CD4-positive, alpha-beta T cell treated with Interleukin-4 for 1 hour (primary cell): Measurements from ENCODE around the gene RAD51B.

Source experiments
- DNase-seq, 2 donors: peaks; one replicate each; pipeline ENCODE4 v3.0.0-alpha.2; 2020 to 2022

Gene RAD51B

DNA sequence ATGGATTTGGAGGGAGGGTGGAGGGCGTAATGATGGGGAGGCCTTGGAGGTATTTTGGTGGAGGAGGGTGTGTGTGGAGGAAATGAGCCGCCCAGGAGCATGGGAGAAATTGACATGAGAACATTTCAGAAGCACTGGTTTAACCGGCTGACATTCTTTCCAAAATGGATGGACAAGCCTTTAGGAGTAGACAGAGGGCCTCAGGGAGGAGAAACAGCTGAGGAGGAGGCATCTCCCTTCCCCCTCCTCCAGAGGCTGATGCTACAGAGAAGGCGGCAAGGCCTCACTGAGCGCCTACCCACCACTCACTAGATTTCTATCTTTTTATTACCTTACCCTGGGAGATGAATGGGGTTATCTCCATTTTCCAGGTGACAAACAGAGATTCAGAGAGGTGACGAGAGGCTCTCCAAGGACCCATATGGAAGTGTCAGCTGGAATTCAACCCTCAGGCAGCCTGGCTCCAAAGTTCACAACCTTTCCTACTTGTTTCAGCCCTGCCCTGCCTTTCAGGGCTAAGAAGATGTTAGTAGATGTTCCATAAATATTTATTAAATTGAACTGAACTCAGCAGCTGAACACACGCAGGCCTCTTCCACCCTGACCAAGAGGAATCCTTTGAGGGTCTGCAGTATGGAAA is 683.7 kb downstream of the RAD51B start:
- no peak for DNase-seq

DNA sequence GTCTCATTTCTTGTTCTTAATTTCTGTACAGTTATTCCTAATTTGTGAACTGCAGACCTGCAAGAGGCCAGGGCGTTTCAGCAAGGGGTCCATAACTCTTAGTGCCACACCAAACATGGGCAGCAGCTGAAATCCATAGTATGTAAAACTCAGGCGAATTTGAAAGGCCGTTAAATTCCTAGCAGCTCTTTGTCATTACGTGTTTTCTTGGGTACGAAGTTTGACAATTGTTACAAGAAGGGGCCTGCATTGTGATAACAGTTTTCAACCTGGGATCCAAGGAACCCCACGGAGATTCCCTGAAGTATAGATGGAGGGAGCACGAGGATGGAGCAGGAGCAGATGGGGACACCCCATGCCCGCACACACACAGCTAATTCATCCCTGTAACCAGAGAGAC is 685.3 kb downstream of the RAD51B start:
- DNase-seq: no peak

DNA sequence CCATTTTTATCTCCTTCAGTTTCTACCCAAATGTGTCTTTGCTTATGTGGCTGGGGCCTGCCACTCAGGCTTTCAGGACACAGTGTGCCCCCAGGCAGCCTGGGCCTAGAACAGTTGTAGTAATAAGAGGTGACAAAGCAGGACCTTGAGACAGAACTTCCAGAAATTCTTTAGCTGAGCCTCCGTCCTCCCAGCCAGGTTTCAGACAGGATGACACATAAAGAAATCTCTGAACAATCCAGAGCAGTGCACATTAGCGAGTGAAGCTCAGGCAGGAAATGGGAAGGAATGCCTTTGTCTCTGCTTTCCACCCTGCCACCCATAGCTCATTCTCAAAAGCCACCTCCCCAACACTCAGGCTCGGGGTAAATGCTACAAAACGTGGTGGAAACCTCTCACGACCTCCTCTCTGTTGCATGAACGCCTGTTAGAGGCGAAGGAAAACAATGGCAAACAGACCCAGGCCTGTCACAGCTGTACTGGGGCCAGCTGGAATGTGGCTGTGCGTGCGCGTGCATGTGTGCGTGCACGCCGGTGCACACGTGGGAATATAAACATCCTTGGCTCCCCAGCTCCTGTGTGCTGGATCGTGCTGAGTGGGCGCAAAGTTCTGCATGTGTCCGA is 686.6 kb downstream of the RAD51B start:
- no peak for DNase-seq

DNA sequence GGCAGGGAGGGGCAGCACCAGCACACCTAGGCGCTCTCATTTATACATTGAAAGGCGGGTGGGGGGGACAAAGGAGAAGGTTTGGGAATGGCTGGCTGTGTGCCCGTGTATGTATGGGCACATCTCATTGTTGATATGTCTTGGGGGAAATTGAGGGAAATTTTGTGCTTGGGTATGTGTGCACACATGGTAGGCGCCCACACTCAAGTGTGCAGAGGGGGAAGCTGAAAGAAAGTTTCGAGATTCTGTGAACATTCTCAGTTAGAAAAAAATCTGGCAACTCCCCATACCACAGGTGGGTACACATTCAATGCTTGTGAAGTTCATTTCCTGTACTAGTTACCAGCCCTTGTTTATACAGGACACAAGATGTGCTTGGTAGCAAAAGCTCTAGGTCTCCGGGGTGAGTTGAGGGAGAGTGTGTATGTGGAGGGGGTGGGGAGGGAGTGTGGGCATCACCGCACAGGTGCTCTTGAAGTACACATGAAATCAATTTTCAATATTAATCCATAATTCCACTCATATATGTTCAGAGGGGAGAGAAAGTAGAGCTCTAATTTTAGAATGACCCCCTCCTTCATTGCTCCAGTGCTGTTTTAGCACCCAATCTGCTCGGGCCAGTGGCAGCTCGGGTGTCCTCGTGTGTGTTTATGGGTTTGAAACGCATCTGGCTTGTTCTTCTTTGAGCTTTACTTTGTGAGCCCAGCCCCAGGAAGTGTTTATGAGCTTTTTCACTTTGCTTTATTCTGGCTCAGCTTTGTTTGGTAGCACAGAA is 687.3 kb downstream of the RAD51B start:
- DNase-seq: peak; percentile 36 to 62

DNA sequence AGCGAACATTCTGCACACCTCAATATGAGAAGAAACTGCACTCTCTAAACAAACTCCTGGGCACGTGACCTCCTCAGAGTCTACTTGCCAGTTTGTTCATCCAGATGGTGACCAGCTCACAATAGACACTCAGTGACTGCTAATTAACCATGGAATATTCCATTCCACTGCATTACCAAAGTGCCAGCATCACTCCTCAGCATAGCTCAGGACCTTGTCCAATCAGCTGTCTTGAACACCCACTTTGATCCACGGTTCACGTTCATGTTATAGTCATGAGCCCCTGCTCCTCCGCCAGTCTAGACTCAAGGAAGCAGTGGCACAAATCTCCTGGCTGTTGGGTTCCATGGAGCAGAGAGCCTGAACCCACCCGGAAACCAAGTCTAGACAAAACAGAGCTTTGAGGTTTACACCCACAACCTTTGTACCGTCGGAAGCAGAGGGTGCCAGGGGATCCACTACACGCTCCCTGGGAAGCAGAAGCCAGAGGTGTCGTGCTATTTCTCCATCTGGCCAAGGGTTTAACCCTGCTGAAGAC is 688.0 kb downstream of the RAD51B start:
- peak; percentile 66 to 73 for DNase-seq

DNA sequence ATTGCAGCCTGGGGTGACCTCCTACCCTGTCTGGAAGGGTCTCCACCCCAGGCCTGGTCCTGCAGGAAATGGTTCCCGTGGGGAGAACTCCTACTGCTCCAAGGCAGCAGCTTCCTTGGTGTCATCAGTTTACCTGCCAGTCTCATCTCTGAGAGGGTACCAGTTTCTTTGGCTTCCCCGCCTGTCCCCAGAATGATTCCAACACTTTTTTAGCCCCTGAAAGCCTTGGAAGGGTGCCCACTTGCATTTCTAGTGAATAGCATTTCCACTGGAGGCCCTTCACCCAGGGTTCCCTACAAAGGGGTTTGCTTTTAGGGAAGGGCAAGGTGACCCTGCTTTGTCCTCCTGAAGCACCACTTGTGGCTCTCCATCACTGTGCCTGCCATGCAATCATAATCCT is 689.0 kb downstream of the RAD51B start:
- DNase-seq: no peak

DNA sequence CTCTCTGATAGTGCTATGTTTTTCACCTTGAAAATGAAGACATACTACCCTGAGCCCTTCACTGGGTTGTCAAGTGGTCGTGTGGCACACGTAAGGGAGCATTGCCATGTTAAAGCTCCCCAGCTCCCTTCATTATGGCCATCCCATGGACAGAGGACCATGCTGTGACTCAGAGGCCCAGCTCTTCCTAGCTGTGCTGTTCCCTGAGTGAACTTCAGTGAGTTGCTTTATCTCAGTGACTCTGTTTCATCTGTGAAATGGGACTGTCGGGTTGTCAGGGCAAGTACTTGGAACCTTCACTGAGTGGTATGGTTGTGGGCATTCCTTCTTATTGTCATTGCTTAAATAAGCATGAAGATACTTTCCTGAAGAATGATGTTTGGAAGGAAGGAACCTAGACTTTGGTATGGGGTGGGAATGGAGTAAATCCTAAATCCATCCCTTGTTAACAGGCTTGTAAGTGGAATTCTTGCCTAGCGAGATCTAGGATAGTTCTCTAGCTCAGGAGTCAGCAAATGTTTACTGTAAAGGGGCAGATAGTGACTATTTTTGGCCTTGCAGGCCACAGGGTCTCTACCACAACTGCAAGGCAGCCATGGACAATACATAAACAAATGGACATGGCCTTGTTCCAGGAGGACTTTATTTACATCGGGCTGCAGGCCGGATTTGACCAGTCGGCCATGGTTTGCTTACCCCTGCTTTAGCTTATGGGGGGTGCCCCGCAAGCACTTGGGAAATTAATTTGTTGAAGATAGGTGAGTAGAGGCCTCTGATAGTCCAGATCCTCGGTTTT is 689.8 kb downstream of the RAD51B start:
- no peak for DNase-seq

DNA sequence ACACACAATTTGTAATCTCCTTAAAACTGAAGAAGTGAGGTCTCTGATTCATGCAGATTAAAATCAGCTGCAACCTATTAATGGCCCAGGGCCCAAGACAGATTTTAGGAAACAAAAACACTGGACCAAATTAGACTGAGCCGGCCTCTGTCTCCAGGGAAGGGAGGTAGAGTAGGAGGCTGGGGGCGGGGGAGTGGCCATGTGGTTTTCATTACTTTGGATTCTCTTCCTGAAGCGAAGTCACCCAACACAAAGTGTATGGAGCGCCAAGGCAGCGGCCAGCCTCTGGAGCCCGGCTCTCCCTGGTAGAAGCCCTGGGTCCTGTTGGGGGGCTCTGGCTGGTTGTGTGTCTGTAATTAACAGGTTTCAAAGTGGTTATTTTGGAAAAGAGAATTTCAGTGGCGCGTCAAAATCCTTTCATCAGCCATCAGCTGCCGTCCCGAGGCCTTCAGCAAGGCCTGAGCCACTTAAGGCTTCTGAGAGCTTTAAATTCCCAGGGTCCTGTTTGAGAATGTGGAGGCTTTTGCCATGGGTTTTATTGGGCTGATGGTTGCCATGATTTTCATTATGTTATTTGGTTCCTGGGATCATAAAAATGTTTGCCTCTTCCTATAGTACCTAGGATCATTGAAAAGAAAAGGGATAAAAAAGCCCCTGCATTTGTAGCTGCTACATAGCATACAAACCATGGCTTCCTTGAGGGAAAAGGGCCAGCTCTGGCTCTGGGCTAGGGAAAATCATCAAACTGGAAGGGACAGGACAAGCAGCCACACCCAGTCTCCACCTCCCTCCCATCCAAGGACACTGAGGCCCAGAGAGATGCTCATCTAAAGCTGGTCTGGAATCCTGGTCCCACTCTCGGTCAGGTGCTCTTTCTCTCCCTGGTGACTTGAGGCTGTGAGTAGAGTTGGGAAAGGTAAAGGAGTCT is 690.9 kb downstream of the RAD51B start:
- DNase-seq: no peak

DNA sequence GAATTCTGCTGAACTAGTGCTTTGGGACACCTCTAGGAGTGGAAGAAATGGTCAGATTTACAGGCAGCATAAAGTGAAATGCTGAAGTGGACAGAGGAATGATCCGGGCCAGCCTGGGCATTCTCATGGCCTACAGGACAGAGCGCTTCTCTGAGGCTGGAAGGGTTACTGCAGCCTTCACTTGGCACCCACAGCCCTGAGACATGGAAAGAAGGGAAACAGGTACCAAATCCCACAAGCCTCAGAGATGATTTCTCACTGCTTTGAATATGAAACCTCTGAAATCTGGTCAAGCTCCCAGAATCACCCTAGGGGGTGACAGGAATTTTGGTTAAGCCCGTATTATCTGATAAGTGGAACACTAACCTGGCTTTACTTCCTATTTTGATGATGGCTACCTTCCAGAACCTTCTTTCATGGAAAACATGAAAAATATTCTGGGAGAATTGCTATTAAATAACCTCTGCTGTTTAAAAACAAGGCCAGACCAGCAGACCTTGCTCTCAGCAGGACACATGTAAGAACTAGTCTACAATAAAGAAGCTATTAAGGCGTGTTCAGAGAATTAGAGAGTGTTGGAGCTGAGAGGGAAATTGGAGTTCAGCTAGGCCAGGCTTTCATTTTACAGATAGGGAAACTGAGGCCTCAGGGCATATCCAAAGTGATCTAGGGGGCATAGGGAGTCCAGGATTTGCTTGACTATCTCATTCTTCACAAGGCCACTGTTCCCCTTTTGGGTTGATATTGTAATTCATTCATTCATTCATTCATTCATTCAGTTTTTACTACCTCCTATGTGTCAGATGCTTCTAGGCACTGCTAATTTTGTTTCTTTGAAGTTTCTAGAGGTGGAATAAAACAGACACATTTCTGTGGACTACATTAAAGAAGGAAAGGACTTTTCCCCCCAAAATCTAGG is 691.8 kb downstream of the RAD51B start:
- DNase-seq: no peak

DNA sequence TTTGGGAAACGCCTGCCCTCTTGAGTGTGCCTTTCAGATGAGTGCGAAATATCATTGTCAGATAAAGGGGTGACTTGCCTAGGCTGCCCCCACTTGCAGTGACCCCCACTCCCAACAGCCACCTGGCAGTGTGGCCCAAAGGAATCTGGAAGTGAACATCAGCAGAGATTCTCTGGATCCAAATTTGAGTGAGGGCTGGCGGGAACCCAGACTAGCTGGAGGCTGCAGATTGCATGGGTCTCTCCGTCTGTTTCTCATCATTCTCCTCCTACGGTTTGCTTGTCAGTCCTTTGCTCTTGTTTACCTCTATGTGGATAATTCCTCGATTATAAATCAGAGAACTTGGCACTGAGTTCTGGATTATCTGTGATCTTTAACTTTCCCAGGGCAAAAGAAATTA is 692.5 kb downstream of the RAD51B start:
- DNase-seq: no peak

DNA sequence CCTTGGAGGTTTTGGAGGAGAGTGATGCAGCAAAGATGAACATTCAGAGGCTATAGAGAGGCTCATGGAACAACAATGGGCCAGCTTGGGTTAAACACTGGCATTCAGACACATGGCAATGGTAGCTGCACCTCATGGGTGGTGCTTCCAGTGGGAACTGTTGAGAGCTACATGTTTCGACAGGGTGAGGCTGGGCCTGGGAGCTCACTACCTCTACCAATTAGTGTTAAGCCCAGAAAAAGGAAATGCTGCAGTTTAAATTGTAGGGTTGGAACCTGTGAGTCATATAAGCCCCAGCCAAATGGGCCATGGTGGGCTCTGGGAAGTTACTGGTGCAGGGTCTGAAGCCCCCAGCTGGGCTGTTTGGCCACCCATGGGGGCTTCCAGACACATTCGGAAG is 693.6 kb downstream of the RAD51B start:
- no peak for DNase-seq

DNA sequence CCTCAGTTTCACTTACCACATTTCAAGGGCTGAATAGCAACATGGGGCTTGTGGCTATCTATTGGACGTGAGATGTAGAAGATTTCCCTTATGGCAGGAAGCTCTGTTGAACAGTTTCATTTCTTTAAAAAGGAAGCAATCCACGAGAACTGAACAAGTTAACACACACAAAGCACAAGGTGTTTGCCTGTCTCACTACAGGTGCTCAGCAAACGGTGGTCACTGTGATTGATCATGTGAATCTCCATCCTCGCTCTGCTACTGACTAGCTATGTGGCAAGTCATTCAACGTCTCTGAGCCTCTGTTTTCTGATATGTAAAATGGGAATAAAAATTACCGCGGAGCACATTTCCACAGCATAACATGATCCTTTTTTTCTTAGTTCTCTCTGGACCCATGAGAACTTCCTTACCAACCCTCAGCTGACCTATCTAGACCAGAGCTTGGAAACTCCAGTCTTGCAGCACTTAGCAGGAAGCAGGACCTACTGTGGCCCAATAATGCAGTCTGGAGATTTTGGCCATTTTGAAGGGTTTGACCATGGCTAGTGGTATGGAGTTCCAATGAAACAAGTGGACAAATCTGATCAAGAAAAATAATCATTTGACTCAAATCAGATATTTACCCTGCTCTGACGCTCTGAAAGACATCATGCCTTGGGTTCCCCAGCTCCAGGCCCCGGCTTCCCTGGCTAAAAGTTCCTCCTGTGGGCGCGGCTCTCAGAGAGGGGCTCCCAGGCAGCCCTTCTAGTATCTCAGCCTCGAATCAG is 694.4 kb downstream of the RAD51B start:
- peak in 1 of 2 donors; percentile 41 for DNase-seq

DNA sequence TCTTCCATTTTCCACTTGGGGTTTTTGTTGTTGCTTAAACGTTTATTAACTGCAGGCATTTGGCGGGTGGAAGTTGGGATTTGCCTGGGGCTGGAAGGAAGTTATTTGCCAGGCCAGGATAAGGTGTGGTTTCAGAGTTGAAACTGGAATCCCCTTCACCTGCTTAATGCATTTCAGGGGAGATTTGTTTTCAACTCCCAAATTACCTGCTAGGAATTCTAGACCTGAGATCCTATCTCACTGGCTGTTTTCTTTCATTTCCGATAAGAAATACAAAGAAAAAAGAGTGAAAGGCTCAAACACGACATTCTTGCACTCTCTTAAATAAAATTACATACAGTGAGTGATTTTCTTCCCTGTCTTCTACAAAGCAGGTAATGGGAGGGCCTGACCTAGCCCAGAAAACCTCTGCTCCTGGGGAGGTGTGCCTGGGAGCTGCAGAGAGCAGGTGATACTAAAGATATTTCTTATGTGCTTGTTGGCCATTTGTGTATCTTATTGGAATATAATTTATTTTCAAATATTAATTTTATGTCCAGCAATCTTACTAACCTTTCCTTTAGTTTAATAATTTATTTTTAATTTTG is 695.1 kb downstream of the RAD51B start:
- no peak for DNase-seq

DNA sequence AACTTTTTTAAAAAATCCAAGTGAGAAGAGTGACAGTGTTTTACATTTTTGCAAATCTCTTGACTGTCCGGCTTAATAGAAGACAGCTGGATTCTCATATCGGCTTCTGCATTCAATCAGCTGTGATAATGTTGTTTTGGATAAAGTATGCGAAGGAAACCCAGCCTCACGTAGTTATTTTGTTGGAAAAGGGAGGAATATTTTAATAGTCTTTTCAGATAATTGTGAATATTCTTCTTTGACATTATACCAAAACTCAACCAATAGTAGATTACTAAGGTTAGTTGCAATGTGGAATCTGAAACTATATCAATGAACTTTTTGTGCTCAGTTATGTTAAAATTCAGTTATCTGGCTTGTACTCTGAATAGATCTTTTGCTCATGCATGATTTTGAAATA is 696.8 kb downstream of the RAD51B start:
- no peak for DNase-seq

DNA sequence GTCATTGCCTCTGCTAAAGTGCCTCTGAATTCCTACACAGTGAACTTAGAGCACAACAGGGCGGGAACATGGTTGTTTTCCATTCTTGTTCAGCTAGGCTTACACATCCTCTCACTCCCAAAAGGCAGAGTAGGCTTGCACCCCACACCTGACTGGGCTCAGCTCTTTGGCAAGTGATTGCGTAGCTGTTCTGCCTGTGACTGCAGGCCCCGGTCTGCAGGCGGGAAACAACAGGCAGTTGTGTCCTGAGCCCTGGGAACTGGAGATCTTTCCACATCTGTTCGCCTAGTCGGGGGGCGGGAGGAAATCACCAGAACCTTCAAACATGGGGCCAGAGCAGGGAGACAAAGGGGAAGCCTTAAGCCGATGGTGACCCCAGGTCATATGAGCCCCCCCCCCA is 698.6 kb downstream of the RAD51B start:
- no peak for DNase-seq

DNA sequence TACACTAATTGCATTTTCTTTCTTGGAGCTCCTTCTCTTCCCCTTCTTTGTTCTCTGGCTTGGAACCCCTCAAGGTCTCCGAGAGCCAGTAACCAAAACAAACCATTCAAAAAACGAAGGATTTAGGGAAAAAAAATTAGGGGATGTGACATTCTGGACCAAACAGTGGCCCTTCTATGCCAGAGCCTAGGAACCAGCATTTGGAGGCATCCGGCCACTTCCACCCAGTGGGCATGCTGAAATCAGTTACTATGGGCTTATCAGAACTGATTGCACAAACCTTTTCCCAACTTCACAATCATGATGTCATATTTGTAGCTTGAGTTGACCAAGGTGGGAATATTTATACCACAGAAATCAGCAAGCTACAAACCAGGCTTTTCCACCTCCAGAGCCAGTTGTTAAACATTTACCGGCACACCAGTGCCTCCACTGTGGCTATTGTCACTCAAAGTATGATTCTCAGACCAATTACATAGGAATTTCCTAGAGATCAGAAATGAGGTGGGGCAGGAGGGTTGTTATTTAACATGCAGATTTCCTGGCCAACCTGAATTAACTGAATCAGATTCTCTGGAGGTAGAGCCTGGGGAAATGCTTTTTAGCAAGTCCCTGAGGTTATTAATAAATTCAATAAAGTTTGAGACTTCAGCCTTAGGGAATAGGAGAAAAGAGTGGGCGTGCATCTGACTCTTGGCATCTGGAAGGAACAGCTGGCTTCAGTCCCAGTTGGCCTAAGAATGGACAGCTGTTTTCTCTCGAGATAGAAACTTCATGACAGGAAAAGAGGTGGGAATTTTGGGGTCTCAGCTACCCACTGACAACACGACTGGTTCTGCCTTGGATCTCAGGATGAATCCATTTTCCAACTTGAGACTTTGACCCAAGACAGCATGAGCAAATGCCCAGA is 699.4 kb downstream of the RAD51B start:
- no peak for DNase-seq

DNA sequence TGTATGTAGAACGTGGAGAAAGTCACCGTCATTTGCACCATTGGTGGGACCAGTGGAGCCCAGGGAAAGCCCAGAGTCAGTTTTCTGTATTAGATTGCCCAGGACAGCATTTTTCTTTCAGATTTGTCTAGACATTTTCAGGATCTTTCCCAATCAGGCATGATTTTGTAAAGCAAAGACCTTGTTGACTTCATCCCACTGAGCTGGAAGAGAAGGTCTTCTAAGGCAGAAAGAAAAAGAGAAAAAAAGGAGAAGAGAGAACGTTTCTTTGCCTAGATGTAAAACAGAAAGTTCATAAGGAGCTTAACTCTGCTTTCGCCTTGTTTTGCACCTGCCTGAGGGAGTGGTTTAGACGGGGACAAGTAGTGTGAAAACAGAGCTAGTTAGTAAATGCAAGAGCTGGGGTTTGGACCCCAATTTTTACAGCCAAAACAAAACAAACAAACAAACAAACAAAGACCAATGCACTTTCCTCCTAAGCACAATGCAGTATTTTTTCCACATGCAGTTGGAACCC is 700.1 kb downstream of the RAD51B start:
- DNase-seq: no peak
